Neural cell (in vitro differentiated cells): ENCODE results near the gene SOX18. TPM values are rescaled to one million over a fixed set of nuclear protein-coding genes. Genes with fewer than 3 reads are reported as not detected.

Experiments used
- H2AFZ ChIP-seq: fragments of 200-600, 300-800 bp; sonication (generic), shearing (Covaris generic); 2 replicates; pipeline ENCODE4 v1.6.0; 2014; ENCODE audit warnings: low read depth, mild to moderate bottlenecking, antibody characterized with exemption, low read length, moderate library complexity
- H3F3A ChIP-seq: fragments of 200-600 bp; shearing (Covaris generic); 2 replicates; pipeline ENCODE4 v1.6.1; 2016; ENCODE audit warnings: mild to moderate bottlenecking, moderate library complexity, mixed read lengths, antibody characterized with exemption, low read length; ENCODE audit not compliant: insufficient read depth, poor library complexity, severe bottlenecking
- H3K27ac ChIP-seq: fragments of 200-600, 300-800 bp; sonication (generic), shearing (Covaris generic); 2 replicates; pipeline ENCODE4 v1.5.1; 2014; ENCODE audit warnings: mild to moderate bottlenecking, low read length, moderate library complexity
- H3K27me3 ChIP-seq: fragments of 300-800, 200-600 bp; sonication (generic), shearing (Covaris generic); 2 replicates; pipeline ENCODE4 v1.6.0; 2014; ENCODE audit warnings: mild to moderate bottlenecking, low read depth, low read length, moderate library complexity; ENCODE audit not compliant: insufficient read depth
- H3K36me3 ChIP-seq: fragments of 300-800, 200-600 bp; sonication (generic), shearing (Covaris generic); 2 replicates; pipeline ENCODE4 v1.5.1; 2014; ENCODE audit warnings: mild to moderate bottlenecking, antibody characterized with exemption, low read length, moderate library complexity; ENCODE audit not compliant: insufficient read depth
- H3K4me2 ChIP-seq: fragments of 300-800, 200-600 bp; sonication (generic), shearing (Covaris generic); 2 replicates; pipeline ENCODE4 v1.6.0; 2014; ENCODE audit warnings: mild to moderate bottlenecking, low read length
- H3K4me3 ChIP-seq: fragments of 300-800, 200-600 bp; sonication (generic), shearing (Covaris generic); 2 replicates; pipeline ENCODE4 v1.5.1; 2014; ENCODE audit warnings: mild to moderate bottlenecking, low read length, moderate library complexity
- H3K79me2 ChIP-seq: fragments of 200-600 bp; shearing (Covaris generic); replicated peaks from 2 replicates; pipeline ENCODE4 v1.6.0; 2014; ENCODE audit warnings: mild to moderate bottlenecking, low read length, moderate library complexity; ENCODE audit not compliant: insufficient read depth
- H3K9ac ChIP-seq: fragments of 300-800, 200-600 bp; sonication (generic), shearing (Covaris generic); 2 replicates; pipeline ENCODE4 v1.6.1; 2016; ENCODE audit warnings: mild to moderate bottlenecking, low read length, mixed read lengths
- H3K9me2 ChIP-seq: fragments of 200-600 bp; shearing (Covaris generic); 2 replicates; pipeline ENCODE4 v1.6.1; 2016; ENCODE audit warnings: mild to moderate bottlenecking, low read length, mixed read lengths; ENCODE audit not compliant: insufficient read depth
- H3K9me3 ChIP-seq: fragments of 200-600, 300-800 bp; sonication (generic), shearing (Covaris generic); 2 replicates; pipeline ENCODE4 v1.6.1; 2016; ENCODE audit warnings: mild to moderate bottlenecking, mixed run types, low read length, moderate library complexity, mixed read lengths
- H4K20me1 ChIP-seq: fragments of 200-600 bp; shearing (Covaris generic); 2 replicates; pipeline ENCODE4 v1.6.1; 2016; ENCODE audit warnings: mild to moderate bottlenecking, mixed run types; ENCODE audit not compliant: insufficient read depth
- CTCF ChIP-seq: fragments of 450-650 bp; IDR thresholded peaks from 2 replicates; pipeline ENCODE4 v1.5.1; 2014; ENCODE audit warnings: antibody characterized with exemption, mild to moderate bottlenecking, moderate library complexity; ENCODE audit not compliant: poor library complexity, severe bottlenecking
- EP300 ChIP-seq: fragments of 450-650 bp; conservative IDR thresholded peaks from 2 replicates; pipeline ENCODE4 v1.6.1; 2014; ENCODE audit warnings: antibody characterized with exemption, mild to moderate bottlenecking, moderate library complexity; ENCODE audit not compliant: poor library complexity, severe bottlenecking
- EZH2 ChIP-seq: fragments of 200-600, 300-800 bp; shearing (Covaris generic), sonication (generic); IDR thresholded peaks from 2 replicates; pipeline ENCODE4 v1.6.1; 2014; ENCODE audit warnings: antibody characterized with exemption, low read length, borderline replicate concordance, mild to moderate bottlenecking; ENCODE audit not compliant: insufficient read depth, poor library complexity, severe bottlenecking
- MXI1 ChIP-seq: fragments of 450-650 bp; conservative IDR thresholded peaks from 2 replicates; pipeline ENCODE4 v1.6.1; 2014; ENCODE audit warnings: antibody characterized with exemption, mild to moderate bottlenecking; ENCODE audit not compliant: poor library complexity, severe bottlenecking
- POLR2AphosphoS5 ChIP-seq: IDR thresholded peaks from 2 replicates; pipeline ENCODE4 v1.6.1; 2012
- RAD21 ChIP-seq: fragments of 450-650 bp; conservative IDR thresholded peaks from 2 replicates; pipeline ENCODE4 v1.6.1; 2014; ENCODE audit warnings: antibody characterized with exemption, mild to moderate bottlenecking, moderate library complexity
- REST ChIP-seq: IDR thresholded peaks from 2 replicates; pipeline ENCODE4 v1.6.1; 2012; ENCODE audit warnings: borderline replicate concordance
- SMC3 ChIP-seq: fragments of 450-650 bp; conservative IDR thresholded peaks from 2 replicates; pipeline ENCODE4 v1.6.1; 2014; ENCODE audit warnings: antibody characterized with exemption, mild to moderate bottlenecking, moderate library complexity; ENCODE audit not compliant: poor library complexity
- TAF1 ChIP-seq: IDR thresholded peaks from 2 replicates; pipeline ENCODE4 v1.6.1; 2012; ENCODE audit warnings: low read depth
- polyA plus RNA-seq: library from polyadenylated mRNA; depleted of rRNA; stranded (reverse); fragments of >200 nt; gene quantifications from 2 replicates; pipeline ENCODE4 v1.2.3, GENCODE V29; 2014

SOX18 gene
- polyA plus RNA-seq, 1 donor from 2014 or later: 0.12 TPM

DNA sequence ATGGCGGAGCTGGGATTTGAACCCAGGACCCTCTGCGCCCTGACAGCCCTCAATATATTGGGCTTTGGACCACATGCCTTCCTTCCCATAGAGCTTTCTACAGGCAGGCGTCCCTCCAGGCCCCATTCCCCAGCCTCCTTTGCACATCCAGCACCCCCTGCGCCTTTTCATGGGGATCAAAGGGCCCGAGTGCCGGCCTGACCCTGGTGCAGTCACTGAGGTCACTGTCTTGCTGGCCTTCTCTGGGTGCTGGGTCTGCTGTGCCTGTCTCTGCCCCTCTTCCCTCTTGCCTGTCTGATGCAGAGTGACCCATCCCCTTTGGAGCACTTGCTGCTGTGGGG is 32.2 kb upstream of the SOX18 start:
- H4K20me1 ChIP-seq: no peaks in the 10 kb centered on the region
- peaks cover 22% of the 10 kb centered on the region for H3K27me3 ChIP-seq
- no peak for TF ChIP-seq EP300
- H2AFZ ChIP-seq: no peak overlapping the region
- H3F3A ChIP-seq: no peaks in the 10 kb centered on the region
- no peak overlapping the region for H3K4me2 ChIP-seq
- H3K27ac ChIP-seq: no peak overlapping the region
- no peak overlapping the region for H3K4me3 ChIP-seq
- H3K9me3 ChIP-seq: no peaks in the 10 kb centered on the region
- no peaks in the 10 kb centered on the region for H3K79me2 ChIP-seq
- H3K36me3 ChIP-seq: no peaks in the 10 kb centered on the region
- no peak overlapping the region for H3K9ac ChIP-seq
- no peaks in the 10 kb centered on the region for H3K9me2 ChIP-seq

DNA sequence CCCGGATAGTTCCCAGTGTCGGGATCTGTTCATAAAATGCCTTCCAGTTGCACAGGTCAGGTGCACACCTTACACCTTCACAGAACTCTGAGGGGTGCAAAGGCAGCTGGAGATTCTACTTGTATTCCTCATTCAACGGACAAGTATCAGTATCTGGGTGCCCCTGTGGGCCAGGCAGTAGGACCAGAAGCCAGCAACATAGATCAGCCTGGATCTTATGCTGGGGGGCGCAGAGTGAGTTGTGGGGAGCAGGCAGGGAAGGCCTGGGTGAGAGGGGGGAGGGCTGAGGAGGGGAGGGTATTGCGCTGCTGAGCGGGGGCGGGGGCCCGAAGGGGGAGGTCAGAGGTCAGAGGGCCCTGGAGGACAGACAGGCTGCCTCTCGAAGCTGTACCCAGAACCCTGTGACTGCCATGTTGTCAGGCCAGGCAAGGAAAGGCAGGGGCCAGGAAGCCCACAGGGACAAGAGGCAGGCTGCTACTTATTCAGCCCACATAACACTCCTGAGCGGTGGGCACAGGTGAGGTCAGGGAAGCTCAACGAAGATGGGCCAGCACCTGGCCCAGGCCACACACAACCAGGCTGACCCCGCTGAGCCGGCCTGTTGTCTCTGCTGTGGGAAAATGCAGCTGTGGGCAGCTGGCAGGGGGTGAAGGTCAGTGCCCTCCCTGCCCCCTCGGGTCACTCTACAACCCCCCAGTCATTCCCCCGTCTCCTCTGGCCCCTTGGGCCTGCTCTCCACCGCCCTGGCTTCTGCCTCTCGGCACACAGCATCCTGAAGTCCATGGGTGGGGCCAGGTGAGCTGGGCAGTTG is 31.6 kb upstream of the SOX18 start:
- no peaks in the 10 kb centered on the region for H3F3A ChIP-seq
- no peak overlapping the region for H3K4me2 ChIP-seq
- H3K79me2 ChIP-seq: no peaks in the 10 kb centered on the region
- no peaks in the 10 kb centered on the region for H3K9me2 ChIP-seq
- TF ChIP-seq SMC3: no peak
- no peak for TF ChIP-seq POLR2AphosphoS5
- no peak for TF ChIP-seq TAF1
- no peak for TF ChIP-seq MXI1
- TF ChIP-seq EZH2: no peak
- TF ChIP-seq RAD21: no peak
- TF ChIP-seq EP300: no peak
- TF ChIP-seq REST: no peak
- no peak for TF ChIP-seq CTCF
- H3K27me3 ChIP-seq: peaks cover 22% of the 10 kb centered on the region
- no peak overlapping the region for H3K4me3 ChIP-seq
- H3K9me3 ChIP-seq: no peaks in the 10 kb centered on the region
- no peak overlapping the region for H3K9ac ChIP-seq
- no peak overlapping the region for H3K27ac ChIP-seq
- H2AFZ ChIP-seq: no peak overlapping the region
- no peaks in the 10 kb centered on the region for H3K36me3 ChIP-seq
- H4K20me1 ChIP-seq: no peaks in the 10 kb centered on the region
